Lower lobe of right lung (tissue), 2 donors: Measurements from ENCODE around the gene OR2H2. TPM values are rescaled to one million over a fixed set of nuclear protein-coding genes. Genes with fewer than 3 reads are reported as not detected.

Experiments used
- ATAC-seq, 2 donors: fragments of 200-7000 bp; cut with Tn5 transposase; one replicate each; pipeline ENCODE4 v1.9.1; 2020 to 2022; ENCODE audit warnings: mild to moderate bottlenecking in 2 of 2, moderate library complexity in 2 of 2
- DNase-seq: peaks from one replicate; pipeline ENCODE4 v3.0.0-alpha.2; 2020
- H3K27ac ChIP-seq: fragments of 200-600 bp; one replicate; pipeline ENCODE4 v1.8.0; 2022
- H3K27me3 ChIP-seq: fragments of 200-600 bp; one replicate; pipeline ENCODE4 v1.8.0; 2022; ENCODE audit warnings: low read depth
- H3K36me3 ChIP-seq: fragments of 200-600 bp; one replicate; pipeline ENCODE4 v1.8.0; 2022; ENCODE audit warnings: mild to moderate bottlenecking
- H3K4me1 ChIP-seq: fragments of 200-600 bp; one replicate; pipeline ENCODE4 v1.8.0; 2022
- H3K4me3 ChIP-seq: fragments of 200-600 bp; one replicate; pipeline ENCODE4 v1.8.0; 2022; ENCODE audit warnings: mild to moderate bottlenecking
- H3K9me3 ChIP-seq: fragments of 200-600 bp; one replicate; pipeline ENCODE4 v1.8.0; 2022
- CTCF ChIP-seq: fragments of 200-600 bp; IDR thresholded peaks from one replicate; pipeline ENCODE4 v1.8.0; 2022; ENCODE audit warnings: antibody characterized with exemption, mild to moderate bottlenecking
- intact Hi-C: fragments of 100-400 bp; cut with DNase I; formaldehyde crosslinking; loops from one replicate; pipeline ENCODE4 v1.11.0; 2022
- total RNA-seq: library from RNA; stranded (reverse); fragmentation: NEBNext Ultra II Directional; extraction: Animal tissue kit (Norgen Biotek cat#: 25700); gene quantifications from one replicate; pipeline ENCODE4 v1.2.1, GENCODE V29; 2021
- donor health status: DM: no; HTN: yes; CAD: no; lungs with severe emphysema.

OR2H2 gene
- total RNA-seq, 1 donor from 2014 or later: not detected

DNA sequence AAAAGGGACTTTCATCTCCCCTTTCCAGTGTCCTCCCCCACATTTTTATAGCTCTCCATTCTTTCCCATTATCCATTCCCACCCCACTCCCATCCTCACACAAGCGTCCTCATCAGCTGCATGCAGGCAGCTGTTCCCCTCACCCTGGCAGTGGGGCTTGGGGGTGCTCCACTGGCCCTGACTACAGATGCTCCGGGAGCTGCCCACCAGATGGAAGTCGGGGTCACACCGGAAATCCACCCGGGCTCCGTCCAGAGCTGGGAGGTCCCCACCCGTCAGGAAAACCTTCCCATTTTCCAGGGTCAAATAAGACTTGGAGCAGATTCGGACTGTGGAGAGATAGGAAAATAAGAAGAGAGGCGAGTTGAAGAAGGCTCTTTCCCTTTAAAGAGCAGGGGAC, 45.4 kb downstream of the OR2H2 start:
- H3K27ac ChIP-seq: no peak overlapping the region
- no peak for ATAC-seq
- no peak for DNase-seq
- no peaks in the 10 kb centered on the region for H3K27me3 ChIP-seq
- TF ChIP-seq CTCF: no peak
- H3K9me3 ChIP-seq: no peaks in the 10 kb centered on the region
- peaks cover 4% of the 10 kb centered on the region for H3K36me3 ChIP-seq
- intact Hi-C loops: no loop called here
- peaks cover 29% of the 10 kb centered on the region for H3K4me1 ChIP-seq
- H3K4me3 ChIP-seq: no peak overlapping the region

DNA sequence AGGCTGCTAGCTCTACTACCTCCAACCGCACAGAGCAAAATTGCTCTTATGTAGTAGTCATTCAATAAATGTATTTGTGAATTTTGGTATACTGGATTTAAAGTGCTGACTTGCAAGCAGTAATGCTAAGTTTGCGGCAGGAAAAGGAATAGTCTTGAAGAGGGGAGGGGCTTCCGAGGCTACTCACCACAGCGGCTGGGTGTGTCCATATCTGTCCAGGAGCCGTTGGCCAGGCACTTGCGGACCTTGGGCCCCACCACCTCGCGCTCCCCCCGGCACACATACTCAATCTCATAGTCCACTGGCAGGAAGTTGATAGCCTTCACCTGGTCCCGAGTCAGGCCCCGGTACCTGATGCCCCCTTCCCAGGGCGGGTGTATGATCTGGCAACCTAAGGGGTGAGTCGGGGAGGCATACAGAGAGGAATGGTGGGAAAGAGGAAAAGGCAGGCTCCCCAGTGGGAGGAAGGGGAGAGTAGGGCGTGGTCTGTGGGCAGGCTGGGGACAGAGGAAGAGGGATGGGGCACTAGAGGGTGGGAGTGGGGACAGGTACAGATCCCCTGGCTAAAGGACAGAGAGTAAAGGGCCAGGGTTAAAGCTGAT, 46.4 kb downstream of the OR2H2 start:
- no peaks in the 10 kb centered on the region for H3K27me3 ChIP-seq
- H3K27ac ChIP-seq: no peak overlapping the region
- H3K9me3 ChIP-seq: no peaks in the 10 kb centered on the region
- H3K4me3 ChIP-seq: peak overlapping the region; percentile 66
- intact Hi-C loops: no loop called here
- H3K4me1 ChIP-seq: peaks cover 29% of the 10 kb centered on the region
- H3K36me3 ChIP-seq: peaks cover 4% of the 10 kb centered on the region
- DNase-seq (no peak), ATAC-seq (no peak)
- TF ChIP-seq CTCF: no peak

- Histone ChIP-seq H3K9me3 (no peaks in the 10 kb centered on the region), H3K36me3 (peaks cover 4% of the 10 kb centered on the region), H3K27me3 (no peaks in the 10 kb centered on the region), H3K27ac (peak overlapping the region; percentile 52), H3K4me1 (peaks cover 29% of the 10 kb centered on the region), H3K4me3 (peak overlapping the region; percentile 66)
- ATAC-seq (peak; percentile 52 to 60), DNase-seq (peak; percentile 63)
- intact Hi-C loops: no loop called here
- no peak for TF ChIP-seq CTCF
Measured at GRCh38 chr6:29631860-29632731, 47.2 kb downstream of the OR2H2 start.

GRCh38 chr6:29632789-29633533, 48.0 kb downstream of the OR2H2 start, which contains the start of gene GABBR1:
Gene GABBR1 (minus strand): TSS chr6:29633183. CDS start chr6:29632385, 798 bp downstream.
- Histone ChIP-seq H3K27me3 (no peaks in the 10 kb centered on the region), H3K4me3 (peak within 1 kb of the TSS; percentile 66), H3K27ac (peak within 1 kb of the TSS; percentile 52), H3K9me3 (no peaks in the 10 kb centered on the region), H3K36me3 (peaks cover 4% of the 10 kb centered on the region), H3K4me1 (peaks cover 29% of the 10 kb centered on the region)
- intact Hi-C loops: no loop called here
- DNase-seq (peak; percentile 89), ATAC-seq (peak; percentile 97)
- TF ChIP-seq CTCF: no peak

DNA sequence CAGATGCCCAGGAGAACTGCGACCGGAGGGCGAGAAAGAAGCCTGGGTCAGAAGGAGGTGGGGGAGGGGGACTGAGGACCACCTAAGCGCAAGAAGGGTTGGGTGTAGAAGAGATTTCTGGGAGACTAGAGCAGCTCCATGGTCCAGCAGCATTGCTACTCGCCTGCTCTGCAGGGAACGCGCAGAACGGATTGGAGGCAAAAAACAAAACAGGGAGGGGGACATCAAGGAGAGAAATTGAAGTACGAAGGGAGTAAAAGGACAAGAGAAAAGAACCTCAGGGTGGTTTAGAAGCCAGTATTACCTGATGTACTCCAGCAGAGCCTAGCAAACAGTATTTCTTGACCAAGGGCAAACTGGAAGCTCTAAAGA, 48.6 kb downstream of the OR2H2 start:
- TF ChIP-seq CTCF: no peak
- H3K27me3 ChIP-seq: no peaks in the 10 kb centered on the region
- H3K4me1 ChIP-seq: peaks cover 28% of the 10 kb centered on the region
- DNase-seq (no peak), ATAC-seq (peak; percentile 1 to 16)
- intact Hi-C loops: no loop called here
- H3K9me3 ChIP-seq: no peaks in the 10 kb centered on the region
- peaks cover 4% of the 10 kb centered on the region for H3K36me3 ChIP-seq
- peak overlapping the region; percentile 52 for H3K27ac ChIP-seq
- peak overlapping the region; percentile 66 for H3K4me3 ChIP-seq
